Keratinocyte (primary cell): Measurements from ENCODE around the gene KCTD21. TPM values are rescaled to one million over a fixed set of nuclear protein-coding genes. Genes with fewer than 3 reads are reported as not detected.

Experiments
- DNase-seq: peaks from one replicate; pipeline ENCODE4 v3.0.0-alpha.2; 2011; ENCODE audit warnings: low read depth, missing footprints, low spot score
- FAIRE-seq: peaks from 2 replicates; lab custom pipeline; 2011; peaks lifted over from hg19 to GRCh38; lab: Jason Lieb, UNC
- H2AFZ ChIP-seq: 2 replicates; pipeline ENCODE4 v1.6.0; 2012; ENCODE audit warnings: low read length, control low read depth, inconsistent platforms; ENCODE audit not compliant: control insufficient read depth
- H3K27ac ChIP-seq: 2 replicates; pipeline ENCODE4 v1.5.1; 2011; ENCODE audit warnings: low read length; ENCODE audit not compliant: control insufficient read depth, insufficient read depth
- H3K27me3 ChIP-seq: 3 replicates; pipeline ENCODE4 v1.6.0; 2011; ENCODE audit warnings: low read length; ENCODE audit not compliant: control insufficient read depth, insufficient read depth; ENCODE audit errors: extremely low read depth
- H3K36me3 ChIP-seq, 2 experiments: 2 replicates in 1 of 2; 3 replicates in 1 of 2; pipeline ENCODE4 v1.5.1; 2011; ENCODE audit warnings: low read length in 2 of 2, mild to moderate bottlenecking in 1 of 2; ENCODE audit not compliant: control insufficient read depth in 2 of 2, insufficient read depth in 2 of 2; ENCODE audit errors: extremely low read depth in 1 of 2
- H3K4me1 ChIP-seq: 3 replicates; pipeline ENCODE4 v1.5.1; 2011; ENCODE audit warnings: low read length; ENCODE audit not compliant: control insufficient read depth, insufficient read depth; ENCODE audit errors: extremely low read depth
- H3K4me2 ChIP-seq: 3 replicates; pipeline ENCODE4 v1.6.0; 2011; ENCODE audit warnings: low read depth, low read length; ENCODE audit not compliant: control insufficient read depth, insufficient read depth; ENCODE audit errors: extremely low read depth
- H3K4me3 ChIP-seq, 3 experiments: fragments of 200-600 bp in 1 of 3; sonication (generic) in 1 of 3; 2 replicates in 2 of 3; 3 replicates in 1 of 3; pipeline ENCODE4 v1.5.1; 2011 to 2016; ENCODE audit warnings: low read length in 3 of 3, mild to moderate bottlenecking in 3 of 3, control low read depth in 2 of 3, inconsistent platforms in 1 of 3, low read depth in 1 of 3, mixed read lengths in 1 of 3, mixed run types in 1 of 3, moderate library complexity in 1 of 3; ENCODE audit not compliant: control insufficient read depth in 2 of 3, insufficient read depth in 2 of 3; ENCODE audit errors: extremely low read depth in 1 of 3
- H3K79me2 ChIP-seq: 2 replicates; pipeline ENCODE4 v1.6.0; 2012; ENCODE audit warnings: low read length; ENCODE audit not compliant: control insufficient read depth, insufficient read depth
- H3K9ac ChIP-seq: 3 replicates; pipeline ENCODE4 v1.6.0; 2011; ENCODE audit warnings: low read length; ENCODE audit not compliant: control insufficient read depth, insufficient read depth; ENCODE audit errors: extremely low read depth
- H3K9me1 ChIP-seq: 3 replicates; pipeline ENCODE4 v1.6.0; 2011; ENCODE audit warnings: low read length; ENCODE audit not compliant: control insufficient read depth, insufficient read depth; ENCODE audit errors: extremely low read depth
- H3K9me3 ChIP-seq: 2 replicates; pipeline ENCODE4 v1.5.1; 2012; ENCODE audit warnings: low read depth, low read length; ENCODE audit not compliant: control insufficient read depth
- H4K20me1 ChIP-seq: 3 replicates; pipeline ENCODE4 v1.6.0; 2011; ENCODE audit warnings: low read length; ENCODE audit not compliant: control insufficient read depth, insufficient read depth; ENCODE audit errors: extremely low read depth
- CTCF ChIP-seq, 3 experiments: IDR thresholded peaks in 1 of 3; conservative IDR thresholded peaks in 1 of 3; optimal IDR thresholded peaks in 1 of 3; 2 replicates in 2 of 3; 3 replicates in 1 of 3; pipeline versions ENCODE3 to v1.5.1; 2011; ENCODE audit warnings: low read length in 3 of 3, mild to moderate bottlenecking in 3 of 3, moderate library complexity in 2 of 3, control low read depth in 1 of 3, inconsistent platforms in 1 of 3; ENCODE audit not compliant: insufficient read depth in 2 of 3; ENCODE audit errors: extremely low read depth in 1 of 3
- EZH2 ChIP-seq: IDR thresholded peaks from one replicate; pipeline ENCODE4 v1.6.1; 2012; ENCODE audit warnings: inconsistent platforms, mild to moderate bottlenecking, low read length, moderate library complexity
- dilution Hi-C: fragments of 300-500 bp; cut with MboI; formaldehyde crosslinking; loops from one replicate; pipeline ENCODE4 v1.7.0; 2020; ENCODE audit warnings: low sequenced_read_pairs; ENCODE audit not compliant: extremely low pct_ligation_motif_present
- polyA plus RNA-seq, 5 experiments: library from polyadenylated mRNA; depleted of rRNA in 3 of 5; stranded (reverse) in 3 of 5; stranded (forward) in 1 of 5; unstranded in 1 of 5; fragments of >200 nt; gene quantifications; 1 replicate in 1 of 5; 2 replicates in 3 of 5; 3 replicates in 1 of 5; pipeline versions ENCODE4 v1.2.1 to v1.2.3, GENCODE V29; 2011 to 2012; ENCODE audit warnings: missing spikeins in 2 of 5, low read depth in 1 of 5, low replicate concordance in 1 of 5

Gene KCTD21
- polyA plus RNA-seq, 1 donor (not counting 4 experiments of a cell fraction or from before 2014, with no cell fraction given): 10.4 TPM

GRCh38 chr11:78189174-78189724 is 823 bp upstream of the KCTD21 start:
- Histone ChIP-seq H3K36me3 (peaks cover 0 to 2% of the 10 kb centered on the region in 2 experiments), H4K20me1 (no peaks in the 10 kb centered on the region), H3K4me1 (peaks cover 33% of the 10 kb centered on the region), H2AFZ (peak overlapping the region; percentile 79), H3K27me3 (no peaks in the 10 kb centered on the region), H3K27ac (no peak overlapping the region), H3K79me2 (peaks cover 32% of the 10 kb centered on the region), H3K9me3 (no peaks in the 10 kb centered on the region), H3K9ac (peak overlapping the region; percentile 63), H3K9me1 (no peaks in the 10 kb centered on the region), H3K4me3 (peak overlapping the region; percentile 73 to 87 (median 86)), H3K4me2 (peak overlapping the region; percentile 85)
- dilution Hi-C loops: no loop called here
- FAIRE-seq (no peak), DNase-seq (no peak)
- TF ChIP-seq EZH2: no peak
- no peak for TF ChIP-seq CTCF (optimal IDR thresholded peaks at IDR 0.05 in 1 of 3, IDR thresholded peaks at IDR 0.05 in 1 of 3, conservative IDR thresholded peaks at IDR 0.05 in 1 of 3; ENCODE audit: extremely low read depth in 1 of 3, insufficient read depth in 2 of 3, low read length in 3 of 3)

- H3K9me3 ChIP-seq: no peaks in the 10 kb centered on the region
- DNase-seq: no peak
- H3K27me3 ChIP-seq: no peaks in the 10 kb centered on the region
- H3K4me2 ChIP-seq: peak overlapping the region; percentile 91
- dilution Hi-C loops: no loop called here
- peaks cover 34% of the 10 kb centered on the region for H3K79me2 ChIP-seq
- no peaks in the 10 kb centered on the region for H3K9me1 ChIP-seq
- H3K36me3 ChIP-seq: no peaks in the 10 kb centered on the region
- TF ChIP-seq CTCF (optimal IDR thresholded peaks at IDR 0.05 in 1 of 3, IDR thresholded peaks at IDR 0.05 in 1 of 3, conservative IDR thresholded peaks at IDR 0.05 in 1 of 3; ENCODE audit: extremely low read depth in 1 of 3, insufficient read depth in 2 of 3, low read length in 3 of 3) (no peak), EZH2 (no peak)
- H2AFZ ChIP-seq: peak overlapping the region; percentile 70
- peak overlapping the region; percentile 73 to 87 (median 86) for H3K4me3 ChIP-seq
- peak overlapping the region; percentile 67 for H3K27ac ChIP-seq
- no peaks in the 10 kb centered on the region for H4K20me1 ChIP-seq
- peak overlapping the region; percentile 63 for H3K9ac ChIP-seq
- H3K4me1 ChIP-seq: peaks cover 33% of the 10 kb centered on the region
- FAIRE-seq: no peak
Observed at GRCh38 chr11:78187366-78188285, 800 bp downstream of the KCTD21 start.
